GM12891 (cell line): ENCODE data around the gene PDZD2.

Source experiments
- POLR2A ChIP-seq: IDR thresholded peaks from 2 replicates; pipeline ENCODE4 v1.6.1; 2011; ENCODE audit warnings: low read depth, low read length, control low read depth
- POLR2AphosphoS5 ChIP-seq: IDR thresholded peaks from 2 replicates; pipeline ENCODE4 v1.6.1; 2011; ENCODE audit warnings: low read depth, low read length, control low read depth
- SPI1 ChIP-seq: IDR thresholded peaks from 2 replicates; pipeline ENCODE4 v1.6.1; 2011; ENCODE audit warnings: low read depth, low read length, control low read depth

- TF ChIP-seq POLR2AphosphoS5 = no peak
- no peak for TF ChIP-seq POLR2A
- no peak for TF ChIP-seq SPI1
Measured at GRCh38 chr5:31711935-31712592, 73.1 kb downstream of the PDZD2 start.
